Muscle of leg (tissue), 16 donors: Measurements from ENCODE around the gene CLDN24. TPM values are rescaled to one million over a fixed set of nuclear protein-coding genes. Genes with fewer than 3 reads are reported as not detected.

Experiments
- DNase-seq: peaks from one replicate; pipeline ENCODE4 v3.0.0; 2013
- H3K27ac ChIP-seq: one replicate; pipeline ENCODE4 v1.5.1; 2013; ENCODE audit warnings: mild to moderate bottlenecking, low read length, control low read depth
- H3K27me3 ChIP-seq: one replicate; pipeline ENCODE4 v1.6.1; 2013; ENCODE audit warnings: low read length; ENCODE audit not compliant: control insufficient read depth, insufficient read depth
- H3K36me3 ChIP-seq: one replicate; pipeline ENCODE4 v1.6.1; 2013; ENCODE audit warnings: low read length; ENCODE audit not compliant: control insufficient read depth, insufficient read depth
- H3K4me1 ChIP-seq: one replicate; pipeline ENCODE4 v1.6.1; 2013; ENCODE audit warnings: low read length; ENCODE audit not compliant: control insufficient read depth, insufficient read depth
- H3K4me3 ChIP-seq: one replicate; pipeline ENCODE4 v1.5.1; 2013; ENCODE audit warnings: low read length, control low read depth
- H3K9me3 ChIP-seq: replicated peaks from 2 replicates; pipeline ENCODE4 v1.6.1; 2013; ENCODE audit warnings: low read depth, low read length; ENCODE audit not compliant: control insufficient read depth
- WGBS: methylation state at CpG from one replicate; pipeline ENCODE4 v1.1.5; 2013; ENCODE audit warnings: missing lambda C conversion rate; ENCODE audit not compliant: insufficient coverage; 5-methylcytosine and 5-hydroxymethylcytosine counted together
- long read RNA-seq, 11 donors: transcript quantifications; one replicate each; lab custom pipeline, GENCODE V29; 2026
- polyA plus RNA-seq, 8 donors: library from polyadenylated mRNA; unstranded; fragments of 120-200 nt; gene quantifications; one replicate each; pipeline versions ENCODE4 v1.2.1 to v1.2.3, GENCODE V29; 2013; ENCODE audit warnings: inconsistent platforms in 1 of 8, low replicate concordance in 1 of 8; ENCODE audit not compliant: insufficient read length in 8 of 8, insufficient read depth in 1 of 8
- total RNA-seq: library from RNA; stranded (reverse); fragments of 120-200 nt; gene quantifications from one replicate; pipeline ENCODE4 v1.2.4, GENCODE V29; 2013

Gene CLDN24
- total RNA-seq: not detected
- under 1 TPM in 1 of 8 donors, not detected in 7; 0.34 TPM for polyA plus RNA-seq
- long read RNA-seq, donor 1: 0 reads
- long read RNA-seq, donor 2: 0 reads
- long read RNA-seq, donor 3, partial matches to known transcripts: 0 of 1 reads
- long read RNA-seq, donor 3, other reads (novel, unspliced or antisense): 0 of 1 reads
- long read RNA-seq, donor 4: 0 reads
- long read RNA-seq, donor 5, partial matches to known transcripts: 0 of 2 reads
- long read RNA-seq, donor 5, other reads (novel, unspliced or antisense): 0 of 2 reads
- long read RNA-seq, donor 6: 0 reads
- long read RNA-seq, donor 7: 0 reads
- long read RNA-seq, donor 8: 0 reads
- long read RNA-seq, donor 9: 0 reads
- long read RNA-seq, donor 10: 0 reads
- long read RNA-seq, donor 11, partial matches to known transcripts: 0 of 1 reads
- long read RNA-seq, donor 11, other reads (novel, unspliced or antisense): 0 of 1 reads

- Histone ChIP-seq H3K27me3 (no peaks in the 10 kb centered on the region), H3K36me3 (peaks cover 3% of the 10 kb centered on the region), H3K9me3 (peaks cover 3% of the 10 kb centered on the region), H3K4me1 (no peaks in the 10 kb centered on the region), H3K27ac (no peak within 1 kb of the TSS), H3K4me3 (no peak within 1 kb of the TSS)
- no peak for DNase-seq
- 100% methylated on average over 1 of the region's 5 CpGs for WGBS
These were observed at the start of gene CLDN24 for GRCh38 chr4:183322326-183322725. Gene CLDN24 (minus strand): TSS chr4:183322426. CDS start chr4:183322426, 0 bp downstream.

GRCh38 chr4:183370786-183371185 lies 48.6 kb upstream of the CLDN24 start:
- no peak overlapping the region for H3K4me3 ChIP-seq
- no peaks in the 10 kb centered on the region for H3K36me3 ChIP-seq
- H3K4me1 ChIP-seq: no peaks in the 10 kb centered on the region
- H3K27ac ChIP-seq: no peak overlapping the region
- 77% methylated on average over 3 of the region's 12 CpGs for WGBS
- H3K27me3 ChIP-seq: no peaks in the 10 kb centered on the region
- peaks cover 4% of the 10 kb centered on the region for H3K9me3 ChIP-seq
- DNase-seq: no peak

GRCh38 chr4:183369073-183369472 lies 46.8 kb upstream of the CLDN24 start:
- Histone ChIP-seq H3K27ac (no peak overlapping the region), H3K36me3 (no peaks in the 10 kb centered on the region), H3K4me3 (no peak overlapping the region), H3K27me3 (no peaks in the 10 kb centered on the region), H3K9me3 (peaks cover 4% of the 10 kb centered on the region), H3K4me1 (no peaks in the 10 kb centered on the region)
- 87% methylated on average over 6 of the region's 8 CpGs for WGBS
- DNase-seq: no peak

- no peaks in the 10 kb centered on the region for H3K27me3 ChIP-seq
- no peaks in the 10 kb centered on the region for H3K4me1 ChIP-seq
- no peak for DNase-seq
- no peaks in the 10 kb centered on the region for H3K36me3 ChIP-seq
- no peak overlapping the region for H3K27ac ChIP-seq
- no peak overlapping the region for H3K4me3 ChIP-seq
- 88% methylated on average over 16 of the region's 16 CpGs for WGBS
- H3K9me3 ChIP-seq: no peaks in the 10 kb centered on the region
These were observed 44.1 kb upstream of the CLDN24 start for GRCh38 chr4:183366206-183366835.

GRCh38 chr4:183364025-183364424 lies 41.8 kb upstream of the CLDN24 start:
- Histone ChIP-seq H3K27me3 (no peaks in the 10 kb centered on the region), H3K4me1 (no peaks in the 10 kb centered on the region), H3K4me3 (no peak overlapping the region), H3K36me3 (no peaks in the 10 kb centered on the region), H3K27ac (no peak overlapping the region), H3K9me3 (no peaks in the 10 kb centered on the region)
- DNase-seq: no peak
- WGBS: 70% methylated on average over 8 of the region's 10 CpGs

- Histone ChIP-seq H3K4me1 (no peaks in the 10 kb centered on the region), H3K9me3 (no peaks in the 10 kb centered on the region), H3K27me3 (no peaks in the 10 kb centered on the region), H3K4me3 (no peak overlapping the region), H3K27ac (no peak overlapping the region), H3K36me3 (no peaks in the 10 kb centered on the region)
- 62% methylated on average over 5 of the region's 15 CpGs for WGBS
- peak; percentile 31 for DNase-seq
These were observed 40.8 kb upstream of the CLDN24 start for GRCh38 chr4:183362916-183363542.

GRCh38 chr4:183362036-183362435 lies 39.8 kb upstream of the CLDN24 start:
- no peak overlapping the region for H3K4me3 ChIP-seq
- H3K9me3 ChIP-seq: no peaks in the 10 kb centered on the region
- DNase-seq: no peak
- no peaks in the 10 kb centered on the region for H3K36me3 ChIP-seq
- H3K27me3 ChIP-seq: no peaks in the 10 kb centered on the region
- H3K4me1 ChIP-seq: no peaks in the 10 kb centered on the region
- no peak overlapping the region for H3K27ac ChIP-seq
- 82% methylated on average over 2 of the region's 4 CpGs for WGBS

- H3K27ac ChIP-seq: no peak overlapping the region
- DNase-seq: no peak
- no peaks in the 10 kb centered on the region for H3K4me1 ChIP-seq
- no peaks in the 10 kb centered on the region for H3K9me3 ChIP-seq
- H3K36me3 ChIP-seq: no peaks in the 10 kb centered on the region
- 57% methylated on average over 5 of the region's 11 CpGs for WGBS
- no peaks in the 10 kb centered on the region for H3K27me3 ChIP-seq
- H3K4me3 ChIP-seq: no peak overlapping the region
These were observed 38.1 kb upstream of the CLDN24 start for GRCh38 chr4:183360161-183360919.

GRCh38 chr4:183358215-183358755 lies 36.1 kb upstream of the CLDN24 start:
- no peak for DNase-seq
- 74% methylated on average over 11 of the region's 13 CpGs for WGBS
- Histone ChIP-seq H3K36me3 (no peaks in the 10 kb centered on the region), H3K27ac (no peak overlapping the region), H3K4me1 (no peaks in the 10 kb centered on the region), H3K4me3 (no peak overlapping the region), H3K9me3 (no peaks in the 10 kb centered on the region), H3K27me3 (no peaks in the 10 kb centered on the region)
